GM19328 (cell line): ENCODE data around the gene PCBP3.
"Not testable (repeated sequence)": the region's sequence is repeated elsewhere in the genome, so short reads cannot be mapped to it uniquely, and the experiment has no call there.

Experiments
- ATAC-seq: cut with Tn5 transposase; IDR thresholded peaks from one replicate; pipeline ENCODE4 v1.9.1; 2021; ENCODE audit warnings: mild to moderate bottlenecking, moderate library complexity; ENCODE audit not compliant: unreplicated experiment

The PCBP3 gene

GRCh38 chr21:45887120-45887611 lies 243.6 kb downstream of the PCBP3 start:
- ATAC-seq: no peak

GRCh38 chr21:45887788-45888187 lies 244.3 kb downstream of the PCBP3 start:
- no peak for ATAC-seq

DNA sequence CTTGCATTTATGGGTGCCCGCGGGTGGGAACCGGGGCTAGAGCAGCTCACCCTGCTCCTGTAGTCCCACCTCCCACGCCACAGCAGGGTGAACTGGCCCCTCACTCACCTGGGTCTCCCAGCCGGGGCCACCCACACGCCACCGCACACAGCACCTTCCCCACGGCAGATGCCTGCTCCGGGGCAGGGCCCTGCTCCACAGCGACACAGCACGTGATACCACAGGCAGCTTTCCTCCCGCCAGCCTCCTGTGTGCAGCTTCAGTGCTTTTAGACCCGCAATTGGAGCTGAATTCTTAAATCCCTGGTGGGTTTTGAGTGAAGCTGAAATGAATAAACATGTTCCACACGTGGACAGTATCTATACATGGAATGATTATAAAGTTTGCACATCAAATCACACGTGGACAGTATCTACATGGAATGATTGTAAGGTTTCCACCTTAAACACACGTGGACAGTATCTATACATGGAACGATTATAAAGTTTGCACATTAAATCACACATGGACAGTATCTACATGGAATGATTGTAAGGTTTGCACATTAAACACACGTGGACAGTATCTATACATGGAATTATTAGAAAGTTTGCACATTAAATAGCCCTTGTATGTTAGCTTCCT lies 245.0 kb downstream of the PCBP3 start:
- no peak for ATAC-seq

DNA sequence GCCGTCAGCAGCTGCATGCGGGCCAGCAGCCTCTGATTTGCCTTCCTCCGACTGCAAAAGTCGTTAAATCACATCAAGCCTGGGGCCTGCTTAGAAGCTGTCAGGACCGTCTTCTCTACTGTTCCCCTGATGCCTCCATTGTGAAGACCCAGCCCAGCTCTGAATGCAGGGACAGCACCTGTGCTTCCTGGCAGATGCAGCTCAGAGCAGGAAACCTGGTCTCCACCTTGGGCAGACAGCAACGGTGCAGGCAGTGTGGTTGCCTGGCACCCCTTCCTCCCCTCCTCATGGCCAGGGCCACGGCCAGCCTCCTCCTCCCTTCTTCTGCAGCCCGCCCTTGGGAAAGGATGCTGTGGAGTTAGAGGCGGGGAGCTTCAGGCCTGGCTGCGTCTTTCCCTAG lies 245.7 kb downstream of the PCBP3 start:
- ATAC-seq: no peak

DNA sequence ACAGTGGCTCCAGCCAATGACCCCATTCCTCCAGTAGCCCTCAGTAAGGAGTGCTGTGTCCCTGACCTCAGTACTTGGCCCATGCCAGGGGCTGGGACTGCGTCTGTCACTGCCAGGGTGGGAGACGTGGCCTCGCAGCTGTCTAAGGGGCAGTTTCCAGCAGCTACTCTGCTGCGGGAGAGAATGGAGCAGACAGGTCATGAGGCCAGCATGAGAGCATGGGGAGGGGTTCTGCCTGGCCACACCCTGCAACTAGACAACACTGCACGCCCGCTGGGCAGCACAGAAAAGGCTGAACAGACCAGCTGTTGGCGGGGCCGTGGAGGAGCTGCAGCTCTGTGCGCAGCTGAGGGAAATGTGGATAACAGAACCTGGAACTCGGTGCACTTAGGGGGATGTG lies 246.4 kb downstream of the PCBP3 start:
- no peak for ATAC-seq

DNA sequence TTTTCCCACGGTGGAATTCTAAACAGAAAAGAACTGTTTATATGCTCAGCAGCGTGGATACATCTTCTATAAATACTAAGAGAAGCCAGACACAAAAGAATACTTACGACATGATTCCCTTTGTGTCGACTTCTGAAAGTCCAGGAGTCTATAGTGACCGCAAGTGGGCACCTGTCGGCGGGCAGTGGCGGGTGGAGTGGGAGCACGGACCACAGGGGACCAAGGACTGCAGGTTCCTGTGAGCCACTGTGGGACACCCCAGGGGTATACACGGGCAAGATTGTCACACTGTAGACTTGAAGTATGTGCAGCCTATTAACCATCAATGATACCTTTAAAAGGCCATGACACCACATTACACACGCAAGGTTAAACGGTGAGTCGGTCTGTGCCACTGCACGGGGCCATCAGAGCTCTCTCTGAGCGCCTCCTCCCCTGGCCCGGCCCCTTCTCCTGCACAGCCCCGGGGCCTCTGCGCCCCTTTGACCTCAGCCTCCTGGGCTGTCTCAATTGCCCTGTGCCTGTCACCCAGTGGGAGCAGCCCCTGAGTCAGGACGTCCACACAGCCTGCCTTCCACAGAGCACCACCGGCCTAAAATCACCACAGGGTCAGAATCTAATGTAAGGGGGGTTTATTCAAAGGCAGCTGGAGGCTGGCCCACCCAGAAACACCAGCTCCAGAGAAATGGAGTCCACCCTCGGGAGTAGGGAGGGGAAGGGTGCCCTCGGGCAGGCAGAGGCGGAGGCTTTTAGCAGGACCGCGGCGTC lies 248.0 kb downstream of the PCBP3 start:
- ATAC-seq: no peak

DNA sequence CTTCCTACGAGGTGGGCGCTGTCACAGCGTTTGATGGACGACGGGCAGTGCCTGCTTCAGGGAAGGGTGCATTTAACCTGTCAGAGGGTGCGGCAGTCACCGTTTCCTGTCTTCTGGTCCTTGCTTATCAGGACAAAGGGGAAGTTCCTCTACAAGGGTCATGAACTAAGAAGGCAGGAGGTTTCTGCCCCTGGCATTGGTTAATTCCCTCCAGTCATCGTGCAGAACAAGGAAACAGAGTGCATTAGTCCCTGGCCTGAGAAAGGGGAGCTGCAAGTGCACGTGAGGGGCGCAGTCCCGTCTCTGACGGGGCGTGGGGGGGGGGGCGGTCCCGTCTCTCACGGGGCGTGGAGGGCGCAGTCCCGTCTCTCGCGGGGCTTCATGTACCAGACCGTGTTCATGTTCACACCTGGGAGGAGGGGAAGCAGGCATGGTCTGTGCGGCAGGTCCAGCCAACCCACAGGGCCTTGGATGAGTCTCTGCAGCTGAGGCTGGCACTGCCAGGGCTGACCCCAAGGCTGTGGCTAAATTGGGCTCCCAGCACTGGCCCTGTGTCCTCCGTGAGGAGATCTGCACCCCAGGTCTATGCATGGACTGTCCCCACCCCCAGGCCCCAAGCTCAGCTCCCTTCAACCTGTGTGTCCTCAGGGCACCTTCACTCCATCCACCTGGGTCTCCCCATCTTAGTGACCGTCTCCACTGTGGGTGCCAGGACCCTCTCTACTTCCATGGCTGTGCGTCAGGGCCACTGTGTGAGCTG lies 248.8 kb downstream of the PCBP3 start:
- no peak for ATAC-seq

GRCh38 chr21:45892916-45893739 lies 249.6 kb downstream of the PCBP3 start:
- no peak for ATAC-seq

- ATAC-seq: no peak
These were observed 250.4 kb downstream of the PCBP3 start for GRCh38 chr21:45893740-45894449.

DNA sequence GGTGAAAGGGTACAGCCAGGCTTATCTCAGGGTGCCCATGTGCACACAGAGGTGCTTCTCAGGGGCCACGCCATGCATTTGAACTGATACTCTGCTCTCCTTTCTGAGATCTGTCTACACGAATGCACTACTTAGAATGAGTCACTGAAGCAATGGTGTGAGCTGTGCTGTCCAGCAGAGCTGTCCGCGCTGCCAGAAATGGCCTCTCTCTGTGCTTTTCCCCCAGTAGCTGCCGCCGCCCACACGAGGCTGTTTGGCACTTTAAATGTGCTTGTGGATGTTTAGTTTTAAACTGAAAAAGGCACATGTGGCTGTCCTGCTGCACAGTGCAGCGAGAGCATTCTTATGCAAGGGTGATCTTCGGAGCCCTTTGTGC lies 250.9 kb downstream of the PCBP3 start:
- no peak for ATAC-seq

DNA sequence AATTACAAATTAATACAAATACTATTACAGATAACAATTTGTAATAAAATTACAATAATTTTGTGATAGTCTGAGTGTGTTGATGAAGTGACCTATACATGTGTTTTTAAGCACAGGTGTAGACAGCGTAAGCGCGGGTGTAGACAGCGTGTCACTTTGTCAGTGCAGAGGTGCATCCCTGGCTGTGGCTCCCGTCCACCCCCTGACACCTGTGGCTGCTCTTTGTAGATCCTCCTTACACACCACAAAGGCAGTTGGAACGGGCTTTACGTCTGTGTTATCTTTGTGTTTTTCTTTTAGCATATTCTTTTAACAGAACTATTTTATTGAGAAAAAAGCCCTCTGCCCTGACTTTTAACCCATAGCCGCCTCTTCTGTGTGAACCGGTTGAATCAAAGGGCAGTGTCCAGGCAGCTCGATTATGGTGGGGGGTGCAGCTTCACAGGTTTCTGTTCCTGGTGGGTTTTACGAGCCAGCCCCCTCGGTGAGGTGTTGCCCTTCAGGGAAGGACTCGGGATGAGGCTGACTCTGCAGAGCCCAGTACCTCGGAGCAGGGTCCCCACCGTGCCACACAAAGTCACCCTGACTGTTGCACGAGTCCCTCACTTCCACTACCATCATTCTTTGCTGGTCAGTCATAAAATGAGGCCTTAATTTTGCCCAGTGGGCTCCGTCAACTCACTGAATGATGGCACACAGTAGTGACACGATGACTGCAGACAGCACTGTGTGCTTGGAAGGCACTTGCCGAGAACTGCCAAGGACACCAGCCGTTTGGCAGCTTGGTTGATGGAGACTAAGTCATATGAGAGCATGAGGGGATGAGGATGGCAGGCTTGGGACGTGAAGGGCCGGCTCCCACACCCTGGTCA lies 251.6 kb downstream of the PCBP3 start:
- no peak for ATAC-seq

DNA sequence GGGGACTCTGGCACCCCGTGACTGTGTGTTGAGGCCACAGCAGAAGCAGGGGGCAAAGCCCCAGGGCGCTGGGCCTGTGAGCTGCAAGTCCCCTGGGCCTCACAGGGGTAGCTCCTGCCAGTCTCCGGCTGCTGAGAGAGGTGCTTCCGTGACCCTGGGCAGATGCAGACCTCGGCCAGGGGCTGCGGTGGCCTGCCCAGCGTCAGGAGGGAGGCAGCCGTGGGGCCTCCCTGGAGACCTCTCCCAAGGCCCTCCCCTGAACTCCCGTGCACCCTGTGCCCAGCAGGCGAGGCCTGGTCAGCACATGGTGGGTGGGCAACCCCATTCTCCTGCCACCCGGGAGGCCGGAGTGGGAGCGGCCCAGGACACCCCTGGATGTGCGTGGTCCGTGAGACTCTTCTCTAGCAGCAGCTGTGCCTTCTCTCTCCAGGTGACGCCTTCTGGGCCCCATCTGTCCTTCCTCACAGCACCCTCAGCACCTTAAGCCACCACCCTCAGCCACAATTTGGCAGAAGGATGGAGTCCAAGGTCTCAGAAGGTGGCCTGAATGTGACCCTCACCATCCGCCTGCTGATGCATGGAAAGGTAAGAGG lies 252.3 kb downstream of the PCBP3 start:
- ATAC-seq: no peak

- ATAC-seq: not testable (repeated sequence)
These were observed 252.9 kb downstream of the PCBP3 start for GRCh38 chr21:45896431-45896830.

DNA sequence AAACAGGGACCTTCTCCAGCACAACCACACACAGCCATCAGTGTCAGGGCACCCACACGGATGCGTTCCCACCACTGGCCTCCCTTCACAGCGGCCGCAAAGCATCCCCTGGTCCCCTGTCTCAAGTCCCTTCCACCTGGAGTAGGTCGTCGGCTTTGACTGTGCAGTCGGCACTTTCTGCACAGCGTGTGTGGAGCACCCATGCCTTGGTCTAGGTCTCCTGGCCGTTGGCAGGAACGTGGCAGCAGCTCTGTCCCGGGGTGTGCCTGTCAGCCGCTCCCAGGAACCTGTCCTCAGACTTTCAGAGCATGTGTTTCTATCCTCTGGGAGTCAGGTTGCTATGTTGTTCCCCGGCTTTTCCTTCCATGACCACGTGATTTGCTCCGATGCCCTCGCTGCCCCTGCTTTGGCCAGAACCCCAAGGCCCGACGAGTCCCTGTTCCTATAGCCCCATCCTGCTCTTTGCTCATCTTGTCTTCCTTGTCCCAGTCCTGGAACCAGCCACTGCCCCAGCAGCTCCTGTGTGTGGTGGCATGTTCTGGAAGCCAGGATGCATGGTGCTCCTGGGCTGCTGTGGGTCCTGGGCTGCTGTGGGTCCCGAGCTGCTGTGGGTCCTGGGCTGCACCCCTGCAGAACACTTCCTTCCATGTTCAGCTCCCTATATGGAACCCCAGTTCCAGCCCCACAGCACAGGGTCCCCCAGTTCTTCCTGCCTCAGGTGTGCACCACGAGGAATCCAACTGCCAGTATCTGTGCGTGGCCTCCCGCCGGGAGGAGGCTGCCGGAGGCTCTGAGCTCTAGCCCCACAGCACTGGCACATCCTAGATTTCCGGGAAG lies 253.9 kb downstream of the PCBP3 start:
- no peak for ATAC-seq

GRCh38 chr21:45898028-45898350 lies 254.5 kb downstream of the PCBP3 start:
- no peak for ATAC-seq

DNA sequence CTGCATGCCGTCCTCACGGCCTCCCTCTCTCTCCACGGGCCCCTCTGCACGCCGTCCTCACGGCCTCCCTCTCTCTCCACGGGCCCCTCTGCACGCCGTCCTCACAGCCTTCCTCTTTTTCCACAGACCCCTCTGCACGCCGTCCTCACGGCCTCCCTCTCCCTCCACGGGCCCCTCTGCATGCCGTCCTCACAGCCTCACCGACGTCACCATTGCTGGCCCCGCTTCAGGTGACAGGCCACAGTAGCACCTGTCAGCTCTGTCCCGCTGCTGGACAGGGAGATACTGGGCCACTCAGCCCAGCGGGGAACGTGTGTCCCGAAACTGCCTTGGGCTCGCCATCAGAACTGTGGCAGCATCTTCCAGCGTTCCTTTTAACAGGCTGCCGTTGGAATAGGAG lies 255.3 kb downstream of the PCBP3 start:
- ATAC-seq: no peak

- no peak for ATAC-seq
These were observed 255.9 kb downstream of the PCBP3 start for GRCh38 chr21:45899317-45900033.
